Hematopoietic multipotent progenitor cell treated with erythropoietin and hydrocortisone succinate and interleukin-3 and kit ligand, for 15 days (in vitro differentiated cells): ENCODE measurements around the gene TRPC1.

ENCODE experiments used
- DNase-seq: peaks from one replicate; pipeline ENCODE4 v3.0.0-alpha.2; 2015; ENCODE audit warnings: low spot score

Gene TRPC1

GRCh38 chr3:142844339-142844977 lies 120.6 kb downstream of the TRPC1 start:
- peak; percentile 58 for DNase-seq

- no peak for DNase-seq
These were observed 123.1 kb downstream of the TRPC1 start for GRCh38 chr3:142846779-142847577.

DNA sequence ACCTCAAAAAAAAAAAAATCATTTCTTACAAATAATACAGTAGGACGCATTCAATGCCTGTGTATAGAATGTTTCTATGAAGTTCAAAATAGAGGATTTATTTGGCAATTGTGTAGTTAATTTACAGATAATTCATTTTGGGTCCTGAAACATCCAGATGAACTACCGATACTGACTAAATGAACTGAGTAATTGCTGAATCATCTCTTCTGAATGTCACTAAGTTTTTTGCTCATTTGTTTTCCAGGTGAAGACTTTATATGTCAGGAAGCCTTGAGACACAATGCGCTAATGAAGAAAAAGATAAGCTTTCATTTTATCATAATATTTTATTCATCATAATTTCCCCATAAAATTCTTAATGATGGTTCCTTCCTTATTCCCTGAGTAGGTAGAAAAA lies 125.3 kb downstream of the TRPC1 start:
- no peak for DNase-seq

GRCh38 chr3:142850395-142851023 lies 126.7 kb downstream of the TRPC1 start:
- DNase-seq = no peak

- DNase-seq = no peak
These were observed 128.2 kb downstream of the TRPC1 start for GRCh38 chr3:142852009-142852408.

DNA sequence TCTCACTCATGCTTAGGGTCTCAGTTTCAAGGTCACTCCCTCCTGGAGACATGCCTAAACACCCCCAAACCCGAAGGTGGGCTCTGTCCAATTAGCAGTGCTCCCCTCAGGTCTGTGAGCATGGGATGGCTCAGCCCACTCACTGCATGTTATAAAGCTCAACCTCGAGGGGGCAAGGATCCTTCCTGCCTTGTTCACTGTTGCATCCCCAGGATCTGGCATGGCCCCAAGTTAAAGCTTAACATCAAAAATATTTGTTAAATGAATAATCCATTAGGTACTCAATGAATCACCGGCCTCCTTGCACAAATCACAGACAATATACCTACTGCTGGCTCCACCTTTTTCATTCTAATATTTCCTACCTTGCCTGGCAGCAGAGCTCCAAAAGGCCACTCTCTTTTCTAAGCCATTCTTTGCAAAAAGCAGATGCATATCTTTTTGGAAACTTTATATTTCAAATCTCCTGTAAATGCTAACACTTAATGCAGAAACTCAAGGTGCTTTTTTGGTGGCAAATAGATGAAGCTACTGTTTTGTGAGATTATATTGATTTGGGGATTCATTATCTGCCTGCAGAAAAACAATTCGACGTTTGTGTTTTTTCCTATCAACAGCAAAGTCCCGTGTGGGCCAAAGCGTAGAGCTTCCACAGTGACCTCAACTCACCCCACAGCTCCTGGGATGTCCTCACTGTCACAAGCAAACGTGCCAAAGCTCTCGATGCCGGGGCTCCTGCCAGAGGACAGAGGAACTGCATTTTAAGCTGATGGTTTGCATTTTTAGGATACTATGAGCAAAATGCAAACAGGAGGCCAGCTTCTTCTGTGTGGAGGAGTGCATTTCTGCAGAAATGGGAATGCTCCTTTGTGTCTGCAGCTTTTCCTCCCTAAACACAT lies 129.7 kb downstream of the TRPC1 start:
- DNase-seq = no peak

- DNase-seq = no peak
These were observed 133.2 kb downstream of the TRPC1 start for GRCh38 chr3:142857056-142857455.
